Right lobe of liver (tissue), 4 donors: ENCODE data around the gene SLC8A2.

Experiments used
- CTCF ChIP-seq, 4 donors: fragments of 200-600 bp in 3 of 4; fragments of 450-650 bp in 1 of 4; IDR thresholded peaks; one replicate each; pipeline versions ENCODE4 v1.5.1 to v1.8.0; 2016 to 2022; ENCODE audit warnings: antibody characterized with exemption in 4 of 4, mild to moderate bottlenecking in 2 of 4
- POLR2A ChIP-seq: fragments of 450-650 bp; IDR thresholded peaks from one replicate; pipeline ENCODE4 v1.6.1; 2017; ENCODE audit warnings: antibody characterized with exemption, mild to moderate bottlenecking
- donor health status: DM: no; HTN: no; CAD: no.
- donor health status: DM: no; HTN: no; CAD: no.
- donor health status: DM: no; HTN: yes; CAD: no.

GRCh38 chr19:47497050-47497766 lies 25.5 kb upstream of the SLC8A2 start:
- no peak for TF ChIP-seq POLR2A
- no peak for TF ChIP-seq CTCF (IDR thresholded peaks at IDR 0.05)
